Activated naive CD8-positive, alpha-beta T cell treated with anti-CD3 and anti-CD28 coated beads for 36 hours (primary cell): Measurements from ENCODE around the gene ABAT. TPM values are rescaled to one million over a fixed set of nuclear protein-coding genes. Genes with fewer than 3 reads are reported as not detected.

ENCODE experiments used
- DNase-seq: peaks from one replicate; pipeline ENCODE4 v3.0.0; 2021
- H3K27ac Mint-ChIP-seq: one replicate; pipeline ENCODE4 v1.8.0; 2022; ENCODE audit warnings: mild to moderate bottlenecking, moderate library complexity, mixed read lengths
- H3K27me3 Mint-ChIP-seq: one replicate; pipeline ENCODE4 v1.8.0; 2022; ENCODE audit warnings: mild to moderate bottlenecking, mixed read lengths
- H3K36me3 Mint-ChIP-seq: one replicate; pipeline ENCODE4 v1.8.0; 2021; ENCODE audit warnings: mild to moderate bottlenecking, mixed read lengths
- H3K4me1 Mint-ChIP-seq: one replicate; pipeline ENCODE4 v1.8.0; 2021; ENCODE audit warnings: mixed read lengths
- H3K4me3 Mint-ChIP-seq: one replicate; pipeline ENCODE4 v1.8.0; 2022; ENCODE audit warnings: mild to moderate bottlenecking, moderate library complexity, mixed read lengths
- H3K9me3 Mint-ChIP-seq: one replicate; pipeline ENCODE4 v1.8.0; 2022; ENCODE audit warnings: mixed read lengths
- total RNA-seq, 2 experiments: library from RNA; stranded (reverse); gene quantifications; one replicate each; pipeline ENCODE4 v1.2.3, GENCODE V29; 2021

The ABAT gene
- total RNA-seq, 2 experiments from 2014 or later: 4.1 to 4.8 TPM

DNA sequence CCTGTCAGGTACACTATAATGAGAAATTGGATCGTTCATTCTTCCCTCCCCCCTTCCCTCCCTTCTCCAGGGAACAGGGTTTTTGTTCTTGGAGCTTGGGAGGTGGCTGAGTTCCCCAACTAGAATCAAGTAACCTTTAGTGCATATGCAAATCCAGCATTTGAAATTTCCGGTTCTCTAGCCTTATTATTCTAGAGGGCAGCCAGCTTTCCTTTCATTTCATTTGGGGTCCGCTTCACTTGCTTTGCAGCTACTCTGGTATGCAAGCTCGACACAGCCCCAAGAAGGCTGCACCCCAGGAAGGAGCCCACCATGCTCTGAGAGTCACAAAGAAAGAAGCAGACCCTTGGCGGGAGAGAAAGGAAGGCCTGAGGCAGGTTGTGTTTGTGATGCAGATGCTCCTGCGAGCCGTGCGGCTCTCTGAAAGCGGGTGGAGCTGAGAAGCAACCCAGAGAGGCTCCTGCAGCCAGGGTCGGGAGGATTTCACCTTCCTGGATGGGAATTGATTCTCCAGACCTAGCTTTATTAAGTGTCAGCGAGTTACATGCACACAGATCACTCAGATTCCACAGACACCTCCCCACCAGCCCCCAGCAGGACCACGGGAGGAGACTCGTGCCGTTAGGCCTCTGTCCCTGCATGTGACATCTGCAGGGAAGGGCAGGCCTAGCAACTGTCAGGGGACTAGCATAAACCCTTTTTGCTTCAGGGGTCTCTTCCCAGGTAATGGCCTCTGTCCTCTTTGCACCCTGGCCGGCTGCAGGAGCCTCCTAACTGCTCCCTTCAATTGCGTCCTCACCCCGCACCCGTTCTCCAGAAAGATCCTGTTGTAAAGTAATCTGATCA is 157.7 kb downstream of the ABAT start:
- no peaks in the 10 kb centered on the region for H3K27me3 Mint-ChIP-seq

DNA sequence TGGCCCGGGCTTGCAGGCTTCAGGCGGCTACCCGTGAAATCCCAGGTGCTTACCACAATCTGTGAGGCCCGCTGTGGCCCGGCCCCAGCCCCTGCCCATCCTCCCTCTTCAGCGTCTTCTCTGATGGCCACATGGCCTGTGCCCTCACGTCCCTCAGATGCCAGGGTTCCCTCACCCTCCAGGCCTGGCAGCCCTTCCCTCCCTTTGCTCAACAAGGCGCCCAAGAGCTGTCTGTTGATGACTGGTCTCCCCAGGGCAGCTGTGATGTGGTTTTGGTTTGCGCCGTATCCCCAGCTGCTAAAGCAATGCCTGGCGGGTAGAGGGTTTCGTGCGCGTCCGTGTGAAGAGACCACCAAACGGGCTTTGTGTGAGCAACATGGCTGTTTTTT is 158.3 kb downstream of the ABAT start:
- H3K27ac Mint-ChIP-seq: peak overlapping the region; percentile 43
- no peak overlapping the region for H3K4me3 Mint-ChIP-seq
- H3K9me3 Mint-ChIP-seq: no peaks in the 10 kb centered on the region
- H3K4me1 Mint-ChIP-seq: peaks cover 14% of the 10 kb centered on the region
- H3K36me3 Mint-ChIP-seq: peaks cover 37% of the 10 kb centered on the region
- no peaks in the 10 kb centered on the region for H3K27me3 Mint-ChIP-seq
- no peak for DNase-seq

More for the DNA sequence above, 157.7 kb downstream of the ABAT start:
- H3K27ac Mint-ChIP-seq: no peak overlapping the region
- peaks cover 14% of the 10 kb centered on the region for H3K4me1 Mint-ChIP-seq
- no peak for DNase-seq
- H3K9me3 Mint-ChIP-seq: no peaks in the 10 kb centered on the region
- no peak overlapping the region for H3K4me3 Mint-ChIP-seq
- peaks cover 37% of the 10 kb centered on the region for H3K36me3 Mint-ChIP-seq

Other genes starting within 250 kb of the ABAT start
- gene TMEM114, start 84.1 kb upstream of the ABAT start, total RNA-seq: not detected
- gene METTL22, start 52.9 kb upstream of the ABAT start, total RNA-seq: 10 to 100 TPM; 25.0 to 26.8 TPM
- gene TMEM186, start 123.0 kb downstream of the ABAT start, total RNA-seq: 10 to 100 TPM; 14.4 to 15.1 TPM
- gene PMM2, start 123.2 kb downstream of the ABAT start, total RNA-seq: 10 to 100 TPM; 59.0 to 59.8 TPM
- 10 to 100 TPM; 65.2 to 66.4 TPM for gene CARHSP1, start 194.4 kb downstream of the ABAT start, total RNA-seq
- not detected for gene LITAFD, start 207.7 kb downstream of the ABAT start, total RNA-seq